Keratinocyte (primary cell): Measurements from ENCODE around the gene ARHGEF16. TPM values are rescaled to one million over a fixed set of nuclear protein-coding genes. Genes with fewer than 3 reads are reported as not detected.

ENCODE experiments used
- DNase-seq: peaks from one replicate; pipeline ENCODE4 v3.0.0-alpha.2; 2011; ENCODE audit warnings: low read depth, missing footprints, low spot score
- FAIRE-seq: peaks from 2 replicates; lab custom pipeline; 2011; peaks lifted over from hg19 to GRCh38; lab: Jason Lieb, UNC
- H2AFZ ChIP-seq: 2 replicates; pipeline ENCODE4 v1.6.0; 2012; ENCODE audit warnings: low read length, control low read depth, inconsistent platforms; ENCODE audit not compliant: control insufficient read depth
- H3K27ac ChIP-seq: 2 replicates; pipeline ENCODE4 v1.5.1; 2011; ENCODE audit warnings: low read length; ENCODE audit not compliant: control insufficient read depth, insufficient read depth
- H3K27me3 ChIP-seq: 3 replicates; pipeline ENCODE4 v1.6.0; 2011; ENCODE audit warnings: low read length; ENCODE audit not compliant: control insufficient read depth, insufficient read depth; ENCODE audit errors: extremely low read depth
- H3K36me3 ChIP-seq, 2 experiments: 2 replicates in 1 of 2; 3 replicates in 1 of 2; pipeline ENCODE4 v1.5.1; 2011; ENCODE audit warnings: low read length in 2 of 2, mild to moderate bottlenecking in 1 of 2; ENCODE audit not compliant: control insufficient read depth in 2 of 2, insufficient read depth in 2 of 2; ENCODE audit errors: extremely low read depth in 1 of 2
- H3K4me1 ChIP-seq: 3 replicates; pipeline ENCODE4 v1.5.1; 2011; ENCODE audit warnings: low read length; ENCODE audit not compliant: control insufficient read depth, insufficient read depth; ENCODE audit errors: extremely low read depth
- H3K4me2 ChIP-seq: 3 replicates; pipeline ENCODE4 v1.6.0; 2011; ENCODE audit warnings: low read depth, low read length; ENCODE audit not compliant: control insufficient read depth, insufficient read depth; ENCODE audit errors: extremely low read depth
- H3K4me3 ChIP-seq, 3 experiments: fragments of 200-600 bp in 1 of 3; sonication (generic) in 1 of 3; 2 replicates in 2 of 3; 3 replicates in 1 of 3; pipeline ENCODE4 v1.5.1; 2011 to 2016; ENCODE audit warnings: low read length in 3 of 3, mild to moderate bottlenecking in 3 of 3, control low read depth in 2 of 3, inconsistent platforms in 1 of 3, low read depth in 1 of 3, mixed read lengths in 1 of 3, mixed run types in 1 of 3, moderate library complexity in 1 of 3; ENCODE audit not compliant: control insufficient read depth in 2 of 3, insufficient read depth in 2 of 3; ENCODE audit errors: extremely low read depth in 1 of 3
- H3K79me2 ChIP-seq: 2 replicates; pipeline ENCODE4 v1.6.0; 2012; ENCODE audit warnings: low read length; ENCODE audit not compliant: control insufficient read depth, insufficient read depth
- H3K9ac ChIP-seq: 3 replicates; pipeline ENCODE4 v1.6.0; 2011; ENCODE audit warnings: low read length; ENCODE audit not compliant: control insufficient read depth, insufficient read depth; ENCODE audit errors: extremely low read depth
- H3K9me1 ChIP-seq: 3 replicates; pipeline ENCODE4 v1.6.0; 2011; ENCODE audit warnings: low read length; ENCODE audit not compliant: control insufficient read depth, insufficient read depth; ENCODE audit errors: extremely low read depth
- H3K9me3 ChIP-seq: 2 replicates; pipeline ENCODE4 v1.5.1; 2012; ENCODE audit warnings: low read depth, low read length; ENCODE audit not compliant: control insufficient read depth
- H4K20me1 ChIP-seq: 3 replicates; pipeline ENCODE4 v1.6.0; 2011; ENCODE audit warnings: low read length; ENCODE audit not compliant: control insufficient read depth, insufficient read depth; ENCODE audit errors: extremely low read depth
- EZH2 ChIP-seq: IDR thresholded peaks from one replicate; pipeline ENCODE4 v1.6.1; 2012; ENCODE audit warnings: inconsistent platforms, mild to moderate bottlenecking, low read length, moderate library complexity
- dilution Hi-C: fragments of 300-500 bp; cut with MboI; formaldehyde crosslinking; loops from one replicate; pipeline ENCODE4 v1.7.0; 2020; ENCODE audit warnings: low sequenced_read_pairs; ENCODE audit not compliant: extremely low pct_ligation_motif_present
- polyA plus RNA-seq, 5 experiments: library from polyadenylated mRNA; depleted of rRNA in 3 of 5; stranded (reverse) in 3 of 5; stranded (forward) in 1 of 5; unstranded in 1 of 5; fragments of >200 nt; gene quantifications; 1 replicate in 1 of 5; 2 replicates in 3 of 5; 3 replicates in 1 of 5; pipeline versions ENCODE4 v1.2.1 to v1.2.3, GENCODE V29; 2011 to 2012; ENCODE audit warnings: missing spikeins in 2 of 5, low read depth in 1 of 5, low replicate concordance in 1 of 5
- TF ChIP-seq, protein P1 (sequence below), 3 experiments: IDR thresholded peaks in 1 of 3; conservative IDR thresholded peaks in 1 of 3; optimal IDR thresholded peaks in 1 of 3; 2 replicates in 2 of 3; 3 replicates in 1 of 3; pipeline versions ENCODE3 to v1.5.1; 2011; ENCODE audit warnings: low read length in 3 of 3, mild to moderate bottlenecking in 3 of 3, moderate library complexity in 2 of 3, control low read depth in 1 of 3, inconsistent platforms in 1 of 3; ENCODE audit not compliant: insufficient read depth in 2 of 3; ENCODE audit errors: extremely low read depth in 1 of 3

Gene ARHGEF16
- polyA plus RNA-seq, 1 donor (not counting 4 experiments of a cell fraction or from before 2014, with no cell fraction given): 6.2 TPM

- H3K36me3 ChIP-seq: no peaks in the 10 kb centered on the region
- dilution Hi-C loops: no loop called here
Observed at GRCh38 chr1:3496916-3497315, 42.5 kb downstream of the ARHGEF16 start.

DNA sequence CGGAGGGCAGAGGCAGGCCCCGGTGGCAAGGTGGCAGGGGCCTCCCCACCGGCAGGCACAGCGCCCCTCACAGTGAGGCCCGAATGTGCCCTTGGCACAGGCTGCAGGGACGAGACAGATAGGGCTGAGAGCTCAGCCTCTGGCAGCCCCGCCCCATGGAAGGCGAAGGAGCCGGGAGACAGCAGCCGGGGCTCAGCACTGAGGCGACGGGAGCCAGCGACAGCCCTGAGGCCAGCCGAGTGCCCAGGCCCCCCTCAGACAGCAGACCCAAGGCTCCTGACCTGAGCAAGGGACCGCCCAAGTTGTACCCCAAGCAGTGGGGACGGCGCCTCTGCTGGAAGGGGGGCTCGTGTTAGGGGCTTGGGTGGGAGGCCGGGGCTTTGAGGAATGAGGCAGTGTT is 43.1 kb downstream of the ARHGEF16 start:
- FAIRE-seq (no peak), DNase-seq (no peak)
- no peak overlapping the region for H3K9ac ChIP-seq
- H3K4me1 ChIP-seq: no peaks in the 10 kb centered on the region
- no peaks in the 10 kb centered on the region for H4K20me1 ChIP-seq
- no peak overlapping the region for H3K27ac ChIP-seq
- H3K4me2 ChIP-seq: no peak overlapping the region
- no peaks in the 10 kb centered on the region for H3K36me3 ChIP-seq
- TF ChIP-seq, protein P1, sequence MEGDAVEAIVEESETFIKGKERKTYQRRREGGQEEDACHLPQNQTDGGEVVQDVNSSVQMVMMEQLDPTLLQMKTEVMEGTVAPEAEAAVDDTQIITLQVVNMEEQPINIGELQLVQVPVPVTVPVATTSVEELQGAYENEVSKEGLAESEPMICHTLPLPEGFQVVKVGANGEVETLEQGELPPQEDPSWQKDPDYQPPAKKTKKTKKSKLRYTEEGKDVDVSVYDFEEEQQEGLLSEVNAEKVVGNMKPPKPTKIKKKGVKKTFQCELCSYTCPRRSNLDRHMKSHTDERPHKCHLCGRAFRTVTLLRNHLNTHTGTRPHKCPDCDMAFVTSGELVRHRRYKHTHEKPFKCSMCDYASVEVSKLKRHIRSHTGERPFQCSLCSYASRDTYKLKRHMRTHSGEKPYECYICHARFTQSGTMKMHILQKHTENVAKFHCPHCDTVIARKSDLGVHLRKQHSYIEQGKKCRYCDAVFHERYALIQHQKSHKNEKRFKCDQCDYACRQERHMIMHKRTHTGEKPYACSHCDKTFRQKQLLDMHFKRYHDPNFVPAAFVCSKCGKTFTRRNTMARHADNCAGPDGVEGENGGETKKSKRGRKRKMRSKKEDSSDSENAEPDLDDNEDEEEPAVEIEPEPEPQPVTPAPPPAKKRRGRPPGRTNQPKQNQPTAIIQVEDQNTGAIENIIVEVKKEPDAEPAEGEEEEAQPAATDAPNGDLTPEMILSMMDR (optimal IDR thresholded peaks at IDR 0.05 in 1 of 3, IDR thresholded peaks at IDR 0.05 in 1 of 3, conservative IDR thresholded peaks at IDR 0.05 in 1 of 3; ENCODE audit: extremely low read depth in 1 of 3, insufficient read depth in 2 of 3, low read length in 3 of 3): no peak
- no peaks in the 10 kb centered on the region for H3K9me1 ChIP-seq
- no peaks in the 10 kb centered on the region for H3K27me3 ChIP-seq
- dilution Hi-C loops: no loop called here
- H2AFZ ChIP-seq: no peak overlapping the region
- H3K4me3 ChIP-seq: no peak overlapping the region
- no peaks in the 10 kb centered on the region for H3K9me3 ChIP-seq
- no peaks in the 10 kb centered on the region for H3K79me2 ChIP-seq

More at GRCh38 chr1:3496916-3497315, 42.5 kb downstream of the ARHGEF16 start:
- Histone ChIP-seq H3K9ac (no peak overlapping the region), H3K79me2 (no peaks in the 10 kb centered on the region), H3K9me3 (no peaks in the 10 kb centered on the region), H4K20me1 (no peaks in the 10 kb centered on the region), H2AFZ (no peak overlapping the region), H3K27ac (no peak overlapping the region), H3K27me3 (no peaks in the 10 kb centered on the region), H3K4me2 (no peak overlapping the region), H3K9me1 (no peaks in the 10 kb centered on the region), H3K4me3 (no peak overlapping the region), H3K4me1 (peaks cover 1% of the 10 kb centered on the region)
- TF ChIP-seq EZH2: no peak
- TF ChIP-seq, protein P1 (optimal IDR thresholded peaks at IDR 0.05 in 1 of 3, IDR thresholded peaks at IDR 0.05 in 1 of 3, conservative IDR thresholded peaks at IDR 0.05 in 1 of 3; ENCODE audit: extremely low read depth in 1 of 3, insufficient read depth in 2 of 3, low read length in 3 of 3): no peak
- DNase-seq (no peak), FAIRE-seq (no peak)
